HepG2 (cell line): ENCODE measurements around the gene CRYZ. TPM values are rescaled to one million over a fixed set of nuclear protein-coding genes. Genes with fewer than 3 reads are reported as not detected.

ENCODE experiments used
- ARID5B ChIP-seq: IDR thresholded peaks from 2 replicates; pipeline ENCODE4 v1.4.0; 2020; ENCODE audit warnings: mild to moderate bottlenecking, missing genetic modification reagents
- CBX5 ChIP-seq: sonication (generic); formaldehyde crosslinking; IDR thresholded peaks from 2 replicates; pipeline ENCODE4 v1.4.0; 2020; ENCODE audit warnings: missing genetic modification reagents, borderline replicate concordance
- EED ChIP-seq: sonication (generic); formaldehyde crosslinking; IDR thresholded peaks from 2 replicates; pipeline ENCODE4 v1.5.0; 2020; ENCODE audit warnings: mild to moderate bottlenecking, missing genetic modification reagents
- FOXA3 ChIP-seq: IDR thresholded peaks from 2 replicates; pipeline ENCODE4 v1.6.1; 2016; ENCODE audit warnings: missing genetic modification reagents, missing compliant biosample characterization
- HNF4A ChIP-seq: sonication (generic); formaldehyde crosslinking; IDR thresholded peaks from 2 replicates; pipeline ENCODE4 v1.4.0; 2020; ENCODE audit warnings: missing genetic modification reagents
- KMT2A ChIP-seq: sonication (generic); formaldehyde crosslinking; IDR thresholded peaks from 2 replicates; pipeline ENCODE4 v1.4.0; 2020; ENCODE audit warnings: missing genetic modification reagents
- MAFG ChIP-seq: sonication (generic); formaldehyde crosslinking; IDR thresholded peaks from 2 replicates; pipeline ENCODE4 v1.5.1; 2020; ENCODE audit warnings: mild to moderate bottlenecking, missing genetic modification reagents
- MLX ChIP-seq: IDR thresholded peaks from 2 replicates; pipeline ENCODE4 v1.6.1; 2016
- NONO ChIP-seq, 2 experiments: fragments of 450-650 bp in 1 of 2; sonication (generic) in 1 of 2; formaldehyde crosslinking in 1 of 2; IDR thresholded peaks in 1 of 2; conservative IDR thresholded peaks in 1 of 2; 2 replicates each; pipeline versions ENCODE4 v1.6.1 to v1.8.0; 2017 to 2022; ENCODE audit warnings: mild to moderate bottlenecking in 1 of 2, missing genetic modification reagents in 1 of 2, moderate library complexity in 1 of 2
- SRF ChIP-seq: IDR thresholded peaks from 2 replicates; pipeline ENCODE4 v1.6.1; 2011; ENCODE audit warnings: mild to moderate bottlenecking, low read depth, low read length, moderate library complexity
- TGIF2 ChIP-seq: IDR thresholded peaks from 2 replicates; pipeline ENCODE4 v1.6.1; 2016; ENCODE audit warnings: control low read depth, missing compliant biosample characterization
- ZMAT3 ChIP-seq: sonication (generic); formaldehyde crosslinking; conservative IDR thresholded peaks from 2 replicates; pipeline ENCODE4 v1.7.0; 2021; ENCODE audit warnings: missing genetic modification reagents
- ZNF235 ChIP-seq: sonication (generic); formaldehyde crosslinking; IDR thresholded peaks from 2 replicates; pipeline ENCODE4 v1.8.1; 2023; ENCODE audit warnings: mild to moderate bottlenecking, missing genetic modification reagents, borderline replicate concordance
- ZNF256 ChIP-seq: sonication (generic); formaldehyde crosslinking; conservative IDR thresholded peaks from 2 replicates; pipeline ENCODE4 v1.4.0; 2020; ENCODE audit warnings: missing genetic modification reagents
- ZNF333 ChIP-seq: sonication (generic); formaldehyde crosslinking; IDR thresholded peaks from 2 replicates; pipeline ENCODE4 v1.4.0; 2020; ENCODE audit warnings: mild to moderate bottlenecking, missing genetic modification reagents, borderline replicate concordance
- ZNF460 ChIP-seq: sonication (generic); formaldehyde crosslinking; IDR thresholded peaks from 2 replicates; pipeline ENCODE4 v1.5.1; 2020; ENCODE audit warnings: missing genetic modification reagents, mild to moderate bottlenecking, borderline replicate concordance
- ZNF572 ChIP-seq: sonication (generic); formaldehyde crosslinking; IDR thresholded peaks from 2 replicates; pipeline ENCODE4 v1.5.1; 2020; ENCODE audit warnings: mild to moderate bottlenecking, missing genetic modification reagents
- ZNF746 ChIP-seq: sonication (generic); formaldehyde crosslinking; IDR thresholded peaks from 2 replicates; pipeline ENCODE4 v1.8.0; 2022; ENCODE audit warnings: mild to moderate bottlenecking, missing genetic modification reagents
- ZNF747 ChIP-seq: sonication (generic); formaldehyde crosslinking; IDR thresholded peaks from 2 replicates; pipeline ENCODE4 v1.8.1; 2023; ENCODE audit warnings: missing genetic modification reagents, mild to moderate bottlenecking, borderline replicate concordance
- polyA plus RNA-seq, 8 experiments: library from polyadenylated mRNA; depleted of rRNA in 3 of 8; stranded (reverse) in 7 of 8; unstranded in 1 of 8; fragments of >200 nt; fragmentation: Illumina TruSeq in 4 of 8; extraction: Trizol in 4 of 8; gene quantifications; 2 replicates each; pipeline versions ENCODE4 v1.2.1 to v1.2.3, GENCODE V29; 2011 to 2016; ENCODE audit warnings: low read depth in 4 of 8, missing spikeins in 1 of 8, mixed read lengths in 1 of 8; ENCODE audit not compliant: insufficient read depth in 1 of 8
- total RNA-seq, 5 experiments: library from RNA; depleted of rRNA; stranded (reverse); fragments of >200 nt; fragmentation: Illumina TruSeq; extraction: Trizol; gene quantifications; 2 replicates each; pipeline ENCODE4 v1.2.3, GENCODE V29; 2016; ENCODE audit warnings: low read depth in 1 of 5
- TF ChIP-seq, protein P1 (sequence below): sonication (generic); formaldehyde crosslinking; IDR thresholded peaks from 2 replicates; pipeline ENCODE4 v1.5.0; 2020; ENCODE audit warnings: mild to moderate bottlenecking, missing genetic modification reagents
- TF ChIP-seq, protein P2 (sequence below): sonication (generic); formaldehyde crosslinking; IDR thresholded peaks from 2 replicates; pipeline ENCODE4 v1.5.0; 2020; ENCODE audit warnings: mild to moderate bottlenecking, missing genetic modification reagents, borderline replicate concordance

The CRYZ gene
- total and polyA plus RNA-seq, 2 of the 13 experiments (the other 11 are each of a cell fraction or from before 2014, with no cell fraction given) = 115 to 211 TPM

DNA sequence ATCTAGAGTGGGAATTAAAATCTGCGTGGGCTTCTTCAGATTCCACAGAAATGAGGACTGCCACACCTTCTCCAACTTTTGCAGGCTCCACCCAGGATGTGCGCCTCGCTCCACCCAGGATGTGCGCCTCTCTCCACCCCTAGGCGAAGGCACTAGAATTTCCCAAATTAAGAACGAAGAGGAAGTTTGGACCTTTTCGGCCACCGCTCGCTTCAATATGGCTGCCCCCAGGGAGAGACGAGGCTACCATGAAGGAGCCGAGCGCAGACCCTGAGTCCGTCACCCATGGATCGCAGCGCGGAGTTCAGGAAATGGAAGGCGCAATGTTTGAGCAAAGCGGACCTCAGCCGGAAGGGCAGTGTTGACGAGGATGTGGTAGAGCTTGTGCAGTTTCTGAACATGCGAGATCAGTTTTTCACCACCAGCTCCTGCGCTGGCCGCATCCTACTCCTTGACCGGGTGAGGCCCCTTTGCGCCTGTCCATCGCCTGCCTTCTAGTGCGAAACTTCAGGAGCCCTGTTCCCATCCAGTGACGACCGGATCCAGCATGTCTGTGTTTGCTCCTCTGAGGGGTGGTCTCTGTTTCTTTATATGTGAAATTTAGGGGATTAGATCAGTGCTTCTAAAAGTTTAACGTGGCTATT is at the start of gene CRYZ, which contains the start of gene TYW3 (continued):
- TF ChIP-seq SRF (peak; percentile 53; the same call in 1 of the 2 replicates), FOXA3 (peak; percentile 59), ZNF256 (CRISPR knock-in tag) (no peak), ARID5B (peak; percentile 55), NONO (IDR thresholded peaks at IDR 0.05) (no peak), NONO (CRISPR knock-in tag; conservative IDR thresholded peaks at IDR 0.05) (peak; percentile 78), ZNF572 (CRISPR knock-in tag) (no peak), KMT2A (CRISPR knock-in tag) (peak; percentile 90; the same call in 1 of the 2 replicates), EED (CRISPR knock-in tag) (0 out of 2 replicates have a peak, but pooled peaks have one; percentile 50), HNF4A (CRISPR knock-in tag) (peak; percentile 63), CBX5 (peak; percentile 86; the same call in 1 of the 2 replicates), ZMAT3 (CRISPR knock-in tag) (peak; percentile 63; the same call in 1 of the 2 replicates), TGIF2 (CRISPR knock-in tag) (no peak; the same call in 1 of the 2 replicates), MLX (no peak), ZNF747 (CRISPR knock-in tag) (peak; percentile 71; the same call in 1 of the 2 replicates), ZNF460 (CRISPR knock-in tag) (no peak; the same call in 1 of the 2 replicates), MAFG (CRISPR knock-in tag) (no peak), ZNF333 (CRISPR knock-in tag) (peak; percentile 86), ZNF235 (CRISPR knock-in tag) (peak; percentile 56; the same call in 1 of the 2 replicates), ZNF746 (CRISPR knock-in tag) (no peak)
- TF ChIP-seq, protein P1, sequence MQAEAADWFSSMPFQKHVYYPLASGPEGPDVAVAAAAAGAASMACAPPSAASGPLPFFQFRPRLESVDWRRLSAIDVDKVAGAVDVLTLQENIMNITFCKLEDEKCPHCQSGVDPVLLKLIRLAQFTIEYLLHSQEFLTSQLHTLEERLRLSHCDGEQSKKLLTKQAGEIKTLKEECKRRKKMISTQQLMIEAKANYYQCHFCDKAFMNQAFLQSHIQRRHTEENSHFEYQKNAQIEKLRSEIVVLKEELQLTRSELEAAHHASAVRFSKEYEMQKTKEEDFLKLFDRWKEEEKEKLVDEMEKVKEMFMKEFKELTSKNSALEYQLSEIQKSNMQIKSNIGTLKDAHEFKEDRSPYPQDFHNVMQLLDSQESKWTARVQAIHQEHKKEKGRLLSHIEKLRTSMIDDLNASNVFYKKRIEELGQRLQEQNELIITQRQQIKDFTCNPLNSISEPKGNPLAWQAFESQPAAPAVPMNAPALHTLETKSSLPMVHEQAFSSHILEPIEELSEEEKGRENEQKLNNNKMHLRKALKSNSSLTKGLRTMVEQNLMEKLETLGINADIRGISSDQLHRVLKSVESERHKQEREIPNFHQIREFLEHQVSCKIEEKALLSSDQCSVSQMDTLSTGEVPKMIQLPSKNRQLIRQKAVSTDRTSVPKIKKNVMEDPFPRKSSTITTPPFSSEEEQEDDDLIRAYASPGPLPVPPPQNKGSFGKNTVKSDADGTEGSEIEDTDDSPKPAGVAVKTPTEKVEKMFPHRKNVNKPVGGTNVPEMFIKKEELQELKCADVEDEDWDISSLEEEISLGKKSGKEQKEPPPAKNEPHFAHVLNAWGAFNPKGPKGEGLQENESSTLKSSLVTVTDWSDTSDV (CRISPR knock-in tag) = peak; percentile 47; the same call in 1 of the 2 replicates
- TF ChIP-seq, protein P2, sequence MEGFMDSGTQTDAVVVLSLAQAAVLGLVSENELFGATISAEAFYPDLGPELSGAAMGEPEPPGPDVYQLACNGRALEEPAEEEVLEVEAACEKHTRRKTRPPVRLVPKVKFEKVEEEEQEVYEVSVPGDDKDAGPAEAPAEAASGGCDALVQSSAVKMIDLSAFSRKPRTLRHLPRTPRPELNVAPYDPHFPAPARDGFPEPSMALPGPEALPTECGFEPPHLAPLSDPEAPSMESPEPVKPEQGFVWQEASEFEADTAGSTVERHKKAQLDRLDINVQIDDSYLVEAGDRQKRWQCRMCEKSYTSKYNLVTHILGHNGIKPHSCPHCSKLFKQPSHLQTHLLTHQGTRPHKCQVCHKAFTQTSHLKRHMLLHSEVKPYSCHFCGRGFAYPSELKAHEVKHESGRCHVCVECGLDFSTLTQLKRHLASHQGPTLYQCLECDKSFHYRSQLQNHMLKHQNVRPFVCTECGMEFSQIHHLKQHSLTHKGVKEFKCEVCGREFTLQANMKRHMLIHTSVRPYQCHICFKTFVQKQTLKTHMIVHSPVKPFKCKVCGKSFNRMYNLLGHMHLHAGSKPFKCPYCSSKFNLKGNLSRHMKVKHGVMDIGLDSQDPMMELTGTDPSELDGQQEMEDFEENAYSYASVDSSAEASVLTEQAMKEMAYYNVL (CRISPR knock-in tag) = peak; percentile 59; the same call in 1 of the 2 replicates
